Activated T-cell treated with anti-CD3 and anti-CD28 coated beads, Interleukin-2, amount 50 U/mL, for 1 hour (primary cell): ENCODE measurements around the gene LDOC1.
"Not testable (repeated sequence)": the region's sequence is repeated elsewhere in the genome, so short reads cannot be mapped to it uniquely, and the experiment has no call there.

Source experiments
- DNase-seq: peaks from one replicate; pipeline ENCODE4 v3.0.0-alpha.2; 2020

The LDOC1 gene

GRCh38 chrX:141176586-141177451 is at the start of gene LDOC1:
TSS of gene LDOC1 (minus strand) at chrX:141177129. CDS start at chrX:141177021, 108 bp downstream.
- DNase-seq, result peak; percentile 72

GRCh38 chrX:141221611-141222010 is 44.7 kb upstream of the LDOC1 start:
- DNase-seq, result no peak

GRCh38 chrX:141220342-141221008 is 43.5 kb upstream of the LDOC1 start:
- no peak for DNase-seq

- no peak for DNase-seq
These were observed 37.3 kb upstream of the LDOC1 start for GRCh38 chrX:141214196-141214595.

- no peak for DNase-seq
These were observed 25.0 kb upstream of the LDOC1 start for GRCh38 chrX:141201962-141202361.

DNA sequence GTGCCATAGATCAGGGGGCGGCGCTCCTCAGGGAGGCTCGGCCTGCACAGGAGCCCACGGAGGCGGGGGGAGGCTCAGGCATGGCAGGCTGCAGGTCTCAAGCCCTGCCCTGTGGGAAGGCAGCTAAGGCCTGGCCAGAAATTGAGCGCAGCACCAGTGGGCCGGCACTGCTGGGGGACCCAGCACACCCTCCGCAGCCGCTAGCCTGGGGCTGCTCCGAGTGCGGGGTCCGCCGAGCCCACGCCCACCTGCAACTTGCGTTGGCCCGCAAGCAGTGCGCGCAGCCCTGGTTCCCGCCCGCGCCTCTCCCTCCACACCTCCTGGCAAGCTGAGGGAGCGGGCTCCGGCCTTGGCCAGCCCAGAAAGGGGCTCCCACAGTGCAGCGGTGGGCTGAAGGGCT is 11.6 kb upstream of the LDOC1 start:
- DNase-seq, result not testable (repeated sequence)

DNA sequence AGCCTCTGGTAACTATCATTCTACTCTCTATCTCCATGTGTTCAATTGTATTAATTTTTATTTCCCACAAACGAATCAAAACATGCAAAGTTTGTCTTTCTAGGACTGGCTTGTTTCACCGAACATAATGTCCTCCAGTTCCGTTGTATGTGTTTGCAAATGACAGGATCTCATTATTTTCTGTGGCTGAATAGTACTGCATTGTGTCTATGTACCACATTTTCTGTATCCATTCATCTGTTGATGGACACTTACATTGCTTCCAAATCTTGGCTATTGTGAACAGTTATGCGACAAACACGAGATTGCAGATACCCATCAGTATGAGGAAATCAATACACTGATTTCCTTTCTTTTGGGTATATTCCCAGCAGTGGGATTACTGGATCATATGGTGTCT is 8.4 kb upstream of the LDOC1 start:
- no peak for DNase-seq

DNA sequence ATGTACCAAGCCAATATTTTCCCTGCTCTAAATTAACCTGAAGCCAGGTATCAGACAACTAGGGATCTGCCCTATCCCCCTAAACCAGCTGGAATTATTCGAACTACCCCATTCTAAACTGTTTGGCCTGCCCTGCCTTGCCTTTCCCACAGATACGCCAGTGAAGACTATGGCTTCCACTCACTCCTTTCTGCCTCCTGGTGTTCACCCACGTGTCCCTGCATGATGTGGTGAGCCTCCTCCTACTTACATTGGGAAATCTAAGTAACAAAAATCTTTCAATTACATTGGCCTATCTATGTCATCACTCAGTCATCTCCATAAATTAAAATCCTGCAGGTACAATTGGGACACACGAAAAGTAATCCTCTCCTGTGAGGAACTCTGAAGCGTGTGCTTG is 6.1 kb upstream of the LDOC1 start:
- no peak for DNase-seq

DNA sequence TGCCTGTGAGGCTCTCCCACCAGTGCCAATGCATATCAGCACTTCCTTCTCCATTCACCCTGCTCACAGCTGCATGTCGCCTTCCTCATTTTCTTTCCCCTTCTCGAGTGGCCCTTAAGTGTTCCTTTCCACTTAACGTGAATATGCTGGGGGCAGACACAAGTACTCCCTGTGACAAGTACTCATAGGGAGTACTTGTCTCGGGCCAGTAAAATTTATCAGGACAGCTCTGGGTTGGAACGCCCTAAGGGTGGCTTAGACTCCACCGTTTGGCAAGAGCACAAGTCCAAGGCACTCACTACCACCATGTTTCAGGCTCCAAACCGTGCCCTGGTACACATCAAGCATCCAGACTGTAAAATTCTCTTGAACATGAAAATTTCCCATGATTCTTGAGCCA is 3.9 kb upstream of the LDOC1 start:
- no peak for DNase-seq

DNA sequence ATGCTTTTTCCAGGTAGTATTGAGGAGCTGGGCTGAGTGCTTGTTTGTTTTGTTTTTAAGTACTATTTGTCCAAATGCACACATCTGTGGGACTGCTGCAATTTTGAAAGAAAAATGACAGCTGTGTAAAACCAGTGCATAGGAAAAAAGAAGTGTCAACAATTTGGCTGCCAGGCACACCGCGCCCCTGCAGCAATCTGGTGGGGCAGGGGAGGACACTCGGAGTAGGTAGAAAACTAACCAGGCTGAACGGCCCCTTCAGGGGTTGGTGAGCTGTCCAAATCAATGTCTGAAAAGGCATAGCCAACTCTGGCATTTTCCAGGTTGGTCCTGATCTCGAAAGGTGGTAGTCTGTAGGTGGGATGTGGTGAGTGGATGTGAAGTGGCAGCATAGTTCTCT is 1.1 kb downstream of the LDOC1 start:
- no peak for DNase-seq

DNA sequence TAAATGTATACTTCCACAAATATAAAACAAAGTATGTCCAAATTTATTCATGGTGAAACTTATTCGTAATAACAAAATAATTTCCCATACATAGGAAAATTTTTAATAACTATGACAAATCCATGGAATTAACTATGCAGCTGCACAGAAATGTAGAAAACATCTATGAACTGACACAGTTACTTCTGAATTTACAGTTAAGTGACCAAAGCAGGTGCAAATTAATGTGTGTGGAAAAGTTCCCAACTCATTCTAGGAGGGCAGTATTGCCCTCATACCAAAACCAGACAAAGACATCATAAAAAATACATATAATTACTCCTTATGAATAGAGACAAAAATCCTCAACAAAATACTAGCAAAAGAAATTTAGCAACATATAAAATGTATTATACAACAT is 12.5 kb downstream of the LDOC1 start:
- no peak for DNase-seq

GRCh38 chrX:141158084-141158483 is 18.8 kb downstream of the LDOC1 start:
- DNase-seq, result no peak

DNA sequence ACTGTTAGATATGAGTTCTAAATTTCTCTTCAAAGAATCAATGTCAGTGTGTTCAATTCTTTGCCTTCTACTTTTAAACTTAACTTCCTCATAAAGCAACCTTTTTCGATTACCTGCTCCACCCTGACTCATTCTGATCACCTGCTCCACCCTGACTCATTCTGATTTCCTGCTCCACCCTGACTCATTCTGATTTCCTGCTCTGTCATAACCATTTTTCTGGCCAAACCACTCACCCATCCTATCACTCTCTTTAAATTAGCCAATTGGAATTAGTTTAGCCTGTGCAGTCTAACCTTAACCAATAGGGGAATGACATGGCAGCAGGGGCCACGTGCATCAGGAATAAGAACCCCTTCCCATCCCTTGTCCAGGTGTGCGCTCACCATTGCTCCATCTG is 21.7 kb downstream of the LDOC1 start:
- not testable (repeated sequence) for DNase-seq

DNA sequence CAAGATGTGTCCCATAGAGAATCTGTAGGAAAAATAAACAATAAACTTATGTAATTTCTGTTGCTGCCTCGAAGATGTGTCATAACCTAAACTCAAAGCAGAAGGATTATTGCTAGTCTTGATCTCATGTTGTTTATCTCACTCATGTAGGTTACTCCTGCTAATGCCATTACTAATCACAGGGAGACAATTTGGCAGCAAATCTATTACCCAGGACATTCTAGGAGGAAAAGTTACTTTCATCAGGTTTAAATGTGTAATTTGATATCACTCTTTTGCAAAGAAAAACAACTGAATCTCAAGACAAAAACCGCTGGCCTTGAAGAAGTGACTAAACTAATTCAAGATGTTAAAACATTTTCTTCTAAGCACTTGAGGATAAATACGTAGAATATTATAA is 34.0 kb downstream of the LDOC1 start:
- no peak for DNase-seq

DNA sequence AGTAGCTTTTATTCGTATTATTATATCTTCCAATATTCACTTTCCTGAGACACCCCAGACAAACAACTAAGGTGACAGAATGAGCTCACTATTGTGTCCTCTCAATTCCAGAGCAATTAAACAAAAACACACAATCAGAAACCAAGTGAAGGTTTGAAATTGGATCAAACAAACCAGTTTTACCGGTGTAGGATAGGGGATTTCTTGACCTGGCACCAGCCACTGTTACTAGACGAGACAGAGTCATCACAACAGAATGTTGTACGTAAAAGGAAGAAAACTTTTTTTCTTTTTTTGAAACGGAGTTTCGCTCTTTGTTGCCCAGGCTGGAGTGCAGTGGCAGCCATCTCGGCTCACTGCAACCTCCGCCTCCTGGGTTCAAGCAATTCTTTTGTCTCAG is 43.7 kb downstream of the LDOC1 start:
- DNase-seq, result no peak

GRCh38 chrX:141127146-141127545 is 49.8 kb downstream of the LDOC1 start:
- DNase-seq, result no peak
